T-helper 2 cell (primary cell): ENCODE measurements around the gene ADAMTS2.

ENCODE experiments used
- DNase-seq, 5 experiments: peaks; one replicate each; pipeline versions ENCODE4 v3.0.0 to v3.0.0-alpha.2; 2012 to 2022

The ADAMTS2 gene

GRCh38 chr5:179343719-179344430 lies 1.4 kb downstream of the ADAMTS2 start:
- peak in 1 of 5 experiments; percentile 8 for DNase-seq

GRCh38 chr5:179343021-179343718 lies 2.1 kb downstream of the ADAMTS2 start:
- DNase-seq, result no peak

GRCh38 chr5:179342577-179342976 lies 2.7 kb downstream of the ADAMTS2 start:
- no peak for DNase-seq

- no peak for DNase-seq
Measured at GRCh38 chr5:179340465-179340864, 4.8 kb downstream of the ADAMTS2 start.

- DNase-seq, result no peak
Measured at GRCh38 chr5:179339996-179340395, 5.3 kb downstream of the ADAMTS2 start.

GRCh38 chr5:179339081-179339480 lies 6.2 kb downstream of the ADAMTS2 start:
- DNase-seq, result no peak

- DNase-seq, result no peak
Measured at GRCh38 chr5:179337796-179338676, 7.2 kb downstream of the ADAMTS2 start.

GRCh38 chr5:179336871-179337795 lies 8.1 kb downstream of the ADAMTS2 start:
- DNase-seq, result no peak

GRCh38 chr5:179336126-179336870 lies 9.0 kb downstream of the ADAMTS2 start:
- no peak for DNase-seq

- no peak for DNase-seq
Measured at GRCh38 chr5:179333796-179334761, 11.2 kb downstream of the ADAMTS2 start.

GRCh38 chr5:179332741-179333290 lies 12.4 kb downstream of the ADAMTS2 start:
- no peak for DNase-seq

- no peak for DNase-seq
Measured at GRCh38 chr5:179331591-179332375, 13.5 kb downstream of the ADAMTS2 start.

- DNase-seq, result no peak
Measured at GRCh38 chr5:179330186-179330900, 14.9 kb downstream of the ADAMTS2 start.

GRCh38 chr5:179328291-179328690 lies 17.0 kb downstream of the ADAMTS2 start:
- DNase-seq, result no peak

GRCh38 chr5:179327021-179327735 lies 18.1 kb downstream of the ADAMTS2 start:
- DNase-seq, result no peak

- no peak for DNase-seq
Measured at GRCh38 chr5:179326122-179326927, 18.9 kb downstream of the ADAMTS2 start.
